Measurements from ENCODE around the gene MDM4. TPM values are rescaled to one million over a fixed set of nuclear protein-coding genes. Genes with fewer than 3 reads are reported as not detected.

MDM4 gene
- total RNA-seq, 6 experiments from 2014 or later = 21.0 to 37.6 (median 25.3) TPM

GRCh38 chr1:204587621-204588020 is 71.4 kb downstream of the MDM4 start:
- TF ChIP-seq POLR2A (IDR thresholded peaks at IDR 0.05) (no peak), CTCF (IDR thresholded peaks at IDR 0.05) (no peak)
- Histone ChIP-seq H3K4me1 (no peaks in the 10 kb centered on the region), H3K27me3 (no peaks in the 10 kb centered on the region), H3K4me3 (no peak overlapping the region), H3K9me3 (no peaks in the 10 kb centered on the region), H3K36me3 (no peaks in the 10 kb centered on the region), H3K27ac (no peak overlapping the region)
- DNase-seq (no peak), ATAC-seq (no peak)
- WGBS (ENCODE audit: insufficient coverage, low coverage, low lambda C conversion rate, missing lambda C conversion rate) = 100% methylated on average over 1 of the region's 6 CpGs
- intact Hi-C loops (cut with DNase I) = no loop called here

GRCh38 chr1:204588826-204589225 is 72.6 kb downstream of the MDM4 start:
- 72% methylated on average over 5 of the region's 5 CpGs for WGBS (ENCODE audit: insufficient coverage, low coverage, low lambda C conversion rate, missing lambda C conversion rate)
- H3K4me3 ChIP-seq = no peak overlapping the region
- H3K4me1 ChIP-seq = no peaks in the 10 kb centered on the region
- no peak for TF ChIP-seq POLR2A (IDR thresholded peaks at IDR 0.05)
- TF ChIP-seq CTCF (IDR thresholded peaks at IDR 0.05) = no peak
- H3K27me3 ChIP-seq = no peaks in the 10 kb centered on the region
- H3K27ac ChIP-seq = no peak overlapping the region
- no peak for ATAC-seq
- H3K36me3 ChIP-seq = no peaks in the 10 kb centered on the region
- H3K9me3 ChIP-seq = no peaks in the 10 kb centered on the region
- DNase-seq = no peak
- intact Hi-C loops (cut with DNase I) = no loop called here

GRCh38 chr1:204589409-204590038 is 73.3 kb downstream of the MDM4 start:
- 61% methylated on average over 5 of the region's 8 CpGs for WGBS (ENCODE audit: insufficient coverage, low coverage, low lambda C conversion rate, missing lambda C conversion rate)
- Histone ChIP-seq H3K4me1 (no peaks in the 10 kb centered on the region), H3K36me3 (no peaks in the 10 kb centered on the region), H3K27me3 (no peaks in the 10 kb centered on the region), H3K4me3 (no peak overlapping the region), H3K27ac (no peak overlapping the region), H3K9me3 (no peaks in the 10 kb centered on the region)
- no peak for DNase-seq
- ATAC-seq = no peak
- TF ChIP-seq CTCF (IDR thresholded peaks at IDR 0.05) (no peak), POLR2A (IDR thresholded peaks at IDR 0.05) (no peak)
- intact Hi-C loops (cut with DNase I) = no loop called here

GRCh38 chr1:204591473-204592090 is 75.4 kb downstream of the MDM4 start:
- H3K36me3 ChIP-seq = no peaks in the 10 kb centered on the region
- ATAC-seq (no peak), DNase-seq (no peak)
- H3K4me3 ChIP-seq = no peak overlapping the region
- no peaks in the 10 kb centered on the region for H3K9me3 ChIP-seq
- no peak overlapping the region for H3K27ac ChIP-seq
- no peak for TF ChIP-seq CTCF (IDR thresholded peaks at IDR 0.05)
- no peaks in the 10 kb centered on the region for H3K27me3 ChIP-seq
- intact Hi-C loops (cut with DNase I) = no loop called here
- no peaks in the 10 kb centered on the region for H3K4me1 ChIP-seq
- whole genome bisulfite sequencing (ENCODE audit: insufficient coverage, low coverage, low lambda C conversion rate, missing lambda C conversion rate) = 62% methylated on average over 3 of the region's 3 CpGs
